Progenitor cell of endocrine pancreas (in vitro differentiated cells): Measurements from ENCODE around the gene APOL4. TPM values are rescaled to one million over a fixed set of nuclear protein-coding genes. Genes with fewer than 3 reads are reported as not detected.
A peak's percentile ranks its signal among the peaks of the same experiment; 100 is the strongest.
"Not testable (repeated sequence)": the region's sequence is repeated elsewhere in the genome, so short reads cannot be mapped to it uniquely, and the experiment has no call there.

Experiments
- DNase-seq: peaks from one replicate; pipeline ENCODE4 v3.0.0; 2021; ENCODE audit warnings: low spot score; ENCODE audit not compliant: unreplicated experiment
- H3K27ac Mint-ChIP-seq: 2 replicates; pipeline ENCODE4 v1.8.0; 2021; ENCODE audit warnings: mild to moderate bottlenecking, moderate library complexity, mixed read lengths
- H3K27me3 Mint-ChIP-seq: 2 replicates; pipeline ENCODE4 v1.8.0; 2021; ENCODE audit warnings: mixed read lengths
- H3K36me3 Mint-ChIP-seq: 2 replicates; pipeline ENCODE4 v1.8.0; 2022; ENCODE audit warnings: mixed read lengths; ENCODE audit not compliant: insufficient read depth
- H3K4me1 Mint-ChIP-seq: 2 replicates; pipeline ENCODE4 v1.8.0; 2021; ENCODE audit warnings: low read depth, mixed read lengths
- H3K4me3 Mint-ChIP-seq: 2 replicates; pipeline ENCODE4 v1.8.0; 2021; ENCODE audit warnings: low read depth, mild to moderate bottlenecking, moderate library complexity, mixed read lengths
- H3K9me3 Mint-ChIP-seq: 2 replicates; pipeline ENCODE4 v1.8.0; 2021; ENCODE audit warnings: low read depth, mixed read lengths
- total RNA-seq: library from RNA; stranded (reverse); gene quantifications from 2 replicates; pipeline ENCODE4 v1.2.1, GENCODE V29; 2021
- TF ChIP-seq, protein P1 (sequence below): fragments of 200-600 bp; sonication (generic); IDR thresholded peaks from one replicate; pipeline ENCODE4 v1.5.0; 2021; ENCODE audit warnings: antibody characterized with exemption, mild to moderate bottlenecking; ENCODE audit not compliant: unreplicated experiment

APOL4 gene
- total RNA-seq, 1 donor from 2014 or later: not detected

DNA sequence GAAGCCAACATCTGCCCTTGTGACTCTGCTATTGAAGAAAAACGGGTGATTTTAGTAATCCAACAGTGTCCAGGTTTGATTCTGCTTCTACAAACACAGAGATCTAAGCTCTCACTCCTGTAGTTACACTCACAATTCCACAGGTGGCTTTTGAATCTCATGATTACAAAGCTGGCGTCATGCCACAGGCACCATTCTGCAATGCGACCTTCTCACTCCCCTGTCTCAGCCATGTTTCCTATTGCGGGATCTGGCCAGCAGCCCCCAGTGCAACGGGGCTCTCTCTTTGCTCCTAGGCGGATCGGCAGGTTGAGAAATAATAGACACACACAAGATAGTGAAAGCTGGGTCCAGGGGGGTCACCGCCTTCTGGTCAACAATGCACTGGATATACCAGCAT, 1.3 kb upstream of the APOL4 start:
- H3K4me3 Mint-ChIP-seq, H3K27ac Mint-ChIP-seq, H3K9me3 Mint-ChIP-seq, H3K27me3 Mint-ChIP-seq, H3K36me3 Mint-ChIP-seq, DNase-seq: not testable (repeated sequence)
- TF ChIP-seq, protein P1, sequence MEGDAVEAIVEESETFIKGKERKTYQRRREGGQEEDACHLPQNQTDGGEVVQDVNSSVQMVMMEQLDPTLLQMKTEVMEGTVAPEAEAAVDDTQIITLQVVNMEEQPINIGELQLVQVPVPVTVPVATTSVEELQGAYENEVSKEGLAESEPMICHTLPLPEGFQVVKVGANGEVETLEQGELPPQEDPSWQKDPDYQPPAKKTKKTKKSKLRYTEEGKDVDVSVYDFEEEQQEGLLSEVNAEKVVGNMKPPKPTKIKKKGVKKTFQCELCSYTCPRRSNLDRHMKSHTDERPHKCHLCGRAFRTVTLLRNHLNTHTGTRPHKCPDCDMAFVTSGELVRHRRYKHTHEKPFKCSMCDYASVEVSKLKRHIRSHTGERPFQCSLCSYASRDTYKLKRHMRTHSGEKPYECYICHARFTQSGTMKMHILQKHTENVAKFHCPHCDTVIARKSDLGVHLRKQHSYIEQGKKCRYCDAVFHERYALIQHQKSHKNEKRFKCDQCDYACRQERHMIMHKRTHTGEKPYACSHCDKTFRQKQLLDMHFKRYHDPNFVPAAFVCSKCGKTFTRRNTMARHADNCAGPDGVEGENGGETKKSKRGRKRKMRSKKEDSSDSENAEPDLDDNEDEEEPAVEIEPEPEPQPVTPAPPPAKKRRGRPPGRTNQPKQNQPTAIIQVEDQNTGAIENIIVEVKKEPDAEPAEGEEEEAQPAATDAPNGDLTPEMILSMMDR: peak; percentile 16
- H3K4me1 Mint-ChIP-seq: peaks cover 22% of the 10 kb centered on the region

DNA sequence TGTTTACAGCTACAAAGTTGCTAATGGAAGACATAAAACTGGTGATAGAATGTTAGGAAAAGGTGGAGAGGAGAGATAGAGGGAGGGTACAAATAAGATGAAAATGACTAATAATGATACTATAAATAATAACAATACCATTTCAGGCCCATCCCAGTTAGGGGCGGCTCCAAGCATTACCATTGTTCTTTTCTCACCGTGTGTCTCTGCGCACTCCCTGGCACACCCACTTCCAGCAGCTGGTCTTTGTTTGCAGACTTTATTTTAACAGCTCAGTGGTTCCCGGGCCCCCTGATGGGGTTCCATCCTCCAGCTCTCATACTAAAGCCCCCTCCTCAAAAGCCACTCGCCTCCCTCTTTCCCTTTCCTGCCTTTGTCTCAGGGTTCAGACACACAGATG, 584 bp downstream of the APOL4 start:
- peaks cover 33% of the 10 kb centered on the region for H3K4me1 Mint-ChIP-seq
- not testable (repeated sequence) for DNase-seq, H3K9me3 Mint-ChIP-seq, H3K4me3 Mint-ChIP-seq, H3K27me3 Mint-ChIP-seq, H3K36me3 Mint-ChIP-seq, H3K27ac Mint-ChIP-seq

DNA sequence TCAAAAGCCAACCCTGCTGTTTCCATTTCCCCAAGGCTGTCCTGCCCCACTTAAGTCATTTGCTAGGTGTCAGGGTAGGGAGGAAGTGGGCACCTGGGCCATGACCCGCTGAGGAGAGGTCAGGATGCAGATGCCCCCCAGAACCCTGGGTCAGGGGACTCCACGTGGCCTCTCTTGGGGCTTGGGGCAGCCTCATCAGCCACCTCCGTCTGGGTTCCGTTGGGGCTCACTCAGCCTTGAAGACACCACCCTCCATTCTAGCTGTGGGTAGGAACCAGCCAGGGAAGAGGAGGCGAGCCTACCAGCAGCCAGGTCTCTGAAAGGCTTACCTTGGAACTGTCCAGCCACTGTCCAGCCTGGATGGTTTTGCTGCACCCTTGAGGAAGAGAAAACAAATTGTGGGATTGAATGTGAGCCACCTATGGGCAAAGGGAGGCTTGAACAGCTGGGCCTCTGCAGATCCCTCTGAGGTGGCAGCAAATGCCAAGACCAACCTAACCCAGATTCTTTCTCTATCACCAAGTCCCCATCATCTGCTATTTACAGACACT, 2.5 kb downstream of the APOL4 start:
- Mint-ChIP-seq H3K27ac (no peak overlapping the region), H3K36me3 (no peaks in the 10 kb centered on the region), H3K4me3 (no peak overlapping the region), H3K9me3 (no peaks in the 10 kb centered on the region), H3K4me1 (peaks cover 29% of the 10 kb centered on the region), H3K27me3 (no peaks in the 10 kb centered on the region)
- no peak for DNase-seq
- TF ChIP-seq, protein P1: no peak

DNA sequence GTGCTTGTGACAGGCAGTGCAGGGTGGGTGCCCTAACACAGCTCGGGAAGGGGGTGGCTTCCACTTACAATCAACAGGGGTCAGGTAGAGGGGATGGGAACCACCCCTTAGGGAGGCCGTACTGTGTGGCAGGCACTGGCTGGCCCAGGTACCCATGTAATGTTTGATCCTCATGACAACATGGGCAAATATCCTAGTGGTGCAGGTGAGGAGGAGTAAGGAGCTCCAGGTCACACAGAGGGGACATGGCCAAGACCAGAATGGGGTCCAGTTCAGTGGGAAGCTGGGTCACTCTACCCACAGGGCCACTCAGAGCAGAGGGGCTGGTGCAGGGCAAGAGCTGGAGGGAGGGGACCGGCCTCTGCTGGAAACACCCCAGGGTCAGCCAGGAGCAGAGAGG, 3.1 kb downstream of the APOL4 start:
- no peaks in the 10 kb centered on the region for H3K9me3 Mint-ChIP-seq
- TF ChIP-seq, protein P1: no peak
- H3K36me3 Mint-ChIP-seq: no peaks in the 10 kb centered on the region
- DNase-seq: no peak
- peaks cover 27% of the 10 kb centered on the region for H3K4me1 Mint-ChIP-seq
- no peaks in the 10 kb centered on the region for H3K27me3 Mint-ChIP-seq
- peak overlapping the region; percentile 54 for H3K27ac Mint-ChIP-seq
- no peak overlapping the region for H3K4me3 Mint-ChIP-seq

DNA sequence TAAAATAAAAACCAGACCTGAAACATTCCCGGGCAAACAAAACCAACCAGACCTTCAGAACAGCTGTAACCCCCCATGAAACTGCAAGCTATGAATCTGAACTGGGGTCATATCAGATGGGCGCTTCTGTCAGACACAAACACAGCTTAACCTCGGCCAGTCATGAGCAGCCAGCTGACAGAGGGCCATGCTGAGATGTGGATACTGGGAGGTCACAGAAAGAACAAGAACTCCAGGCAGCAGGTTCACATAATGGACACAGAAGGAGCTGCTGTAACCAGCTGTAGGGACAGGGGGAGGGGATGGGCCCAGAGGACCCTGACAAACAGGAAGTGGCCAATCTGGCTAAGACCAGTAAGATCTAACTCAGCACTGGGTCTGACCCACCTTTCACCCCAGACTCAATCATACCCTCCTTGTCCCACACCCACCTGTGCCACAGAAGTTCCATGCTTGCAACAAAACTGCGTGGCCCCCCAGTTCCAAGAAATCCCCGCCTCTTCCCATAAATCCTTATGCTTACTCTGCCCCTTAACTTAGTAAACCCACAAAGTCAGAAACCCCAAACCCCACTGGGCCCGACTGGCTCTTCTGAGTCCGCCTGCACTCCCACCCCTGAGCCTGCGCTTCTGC, 4.0 kb downstream of the APOL4 start:
- Mint-ChIP-seq H3K27me3 (no peaks in the 10 kb centered on the region), H3K4me1 (peaks cover 18% of the 10 kb centered on the region), H3K9me3 (no peaks in the 10 kb centered on the region), H3K36me3 (no peaks in the 10 kb centered on the region), H3K4me3 (no peak overlapping the region), H3K27ac (peak overlapping the region; percentile 54)
- no peak for DNase-seq
- TF ChIP-seq, protein P1: no peak

DNA sequence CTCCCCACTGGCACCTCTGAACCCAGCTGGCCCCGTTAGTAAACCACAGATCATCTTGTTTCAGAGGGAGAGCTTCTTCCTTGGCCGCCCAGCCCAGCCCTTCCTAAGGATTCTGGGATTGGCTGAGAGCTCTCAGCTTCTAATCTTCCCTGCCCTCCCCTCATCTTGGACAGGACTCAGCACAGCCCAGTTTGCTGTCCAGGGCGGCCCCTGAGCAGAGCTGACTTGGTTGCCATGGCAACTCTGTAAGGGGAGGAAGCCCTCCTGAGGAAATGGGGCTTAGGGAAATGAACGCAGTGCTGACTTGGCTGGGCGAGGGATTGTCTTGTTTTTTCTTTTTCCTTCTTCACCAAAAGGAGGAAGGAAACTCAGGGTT, 4.6 kb downstream of the APOL4 start:
- Mint-ChIP-seq H3K9me3 (no peaks in the 10 kb centered on the region), H3K27me3 (no peaks in the 10 kb centered on the region), H3K4me1 (peaks cover 18% of the 10 kb centered on the region), H3K27ac (peak overlapping the region; percentile 54), H3K36me3 (no peaks in the 10 kb centered on the region), H3K4me3 (no peak overlapping the region)
- DNase-seq: no peak
- TF ChIP-seq, protein P1: no peak
